Adipocyte (in vitro differentiated cells): ENCODE results near the gene ATP8B3.
A peak's percentile ranks its signal among the peaks of the same experiment; 100 is the strongest.

Source experiments
- DNase-seq: peaks from one replicate; pipeline ENCODE4 v3.0.0-alpha.2; 2015; ENCODE audit warnings: low read depth
- H3K27me3 ChIP-seq: replicated peaks from 2 replicates; pipeline ENCODE4 v1.7.0; 2013; ENCODE audit warnings: mild to moderate bottlenecking, low read length, moderate library complexity; ENCODE audit not compliant: control insufficient read depth, insufficient read depth
- H3K36me3 ChIP-seq: 2 replicates; pipeline ENCODE4 v1.7.0; 2013; ENCODE audit warnings: low read length, mild to moderate bottlenecking, moderate library complexity; ENCODE audit not compliant: control insufficient read depth, insufficient read depth, severe bottlenecking
- H3K4me1 ChIP-seq: 2 replicates; pipeline ENCODE4 v1.7.0; 2013; ENCODE audit warnings: mild to moderate bottlenecking, low read length, moderate library complexity; ENCODE audit not compliant: control insufficient read depth, insufficient read depth
- H3K4me3 ChIP-seq: 2 replicates; pipeline ENCODE4 v1.7.0; 2013; ENCODE audit warnings: mild to moderate bottlenecking, low read length, moderate library complexity
- H3K9ac ChIP-seq: 2 replicates; pipeline ENCODE4 v1.7.0; 2013; ENCODE audit warnings: mild to moderate bottlenecking, low read length, moderate library complexity
- H3K9me3 ChIP-seq: 2 replicates; pipeline ENCODE4 v1.7.0; 2013; ENCODE audit warnings: mild to moderate bottlenecking, low read length, moderate library complexity; ENCODE audit not compliant: control insufficient read depth

ATP8B3 gene

DNA sequence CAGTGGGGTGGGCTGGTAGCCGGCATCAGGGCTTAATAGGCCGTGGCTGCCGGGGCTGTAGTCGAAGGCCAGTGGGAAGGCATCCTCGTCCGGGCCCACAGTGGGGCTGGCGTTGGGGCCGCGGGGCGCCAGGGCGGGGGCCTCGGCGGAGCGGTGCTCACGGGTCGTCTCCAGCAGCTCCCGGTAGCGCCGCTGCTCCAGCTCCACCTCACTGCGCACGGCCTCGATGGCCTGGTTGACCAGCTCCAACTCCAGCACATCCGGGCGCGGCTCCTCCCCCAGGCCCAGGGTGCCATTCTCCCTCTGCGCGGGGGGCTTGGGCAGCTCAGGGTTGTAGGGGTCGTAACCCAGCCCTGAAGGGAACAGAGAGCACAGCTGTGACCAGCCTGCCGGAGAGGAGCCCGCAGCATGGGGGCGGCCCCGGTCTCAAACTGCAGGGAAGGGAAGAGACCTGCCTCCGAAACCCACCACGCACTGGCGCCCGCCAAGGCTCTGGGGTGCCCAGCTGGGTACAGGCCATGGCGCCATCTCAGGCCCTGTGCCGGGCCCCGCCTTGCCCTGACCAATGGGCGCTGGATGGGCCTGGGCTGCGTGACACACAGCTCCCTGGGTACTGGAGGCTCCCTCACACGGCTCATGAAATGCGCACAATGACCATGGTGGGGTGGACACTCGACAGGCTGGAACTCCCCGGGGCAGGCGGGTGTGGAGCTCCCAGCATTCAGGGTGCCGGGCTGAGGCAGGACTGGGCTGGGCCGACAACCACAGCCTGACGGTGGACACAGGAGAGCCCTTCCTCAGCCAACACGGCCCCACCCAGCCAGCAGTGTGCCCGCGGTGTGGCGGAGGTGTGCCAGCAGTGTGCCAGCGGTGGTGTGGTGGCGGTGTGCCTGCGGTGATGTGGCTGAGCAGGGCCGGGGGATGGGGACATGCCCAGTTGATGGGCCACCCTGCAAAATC is 16.5 kb upstream of the ATP8B3 start:
- Histone ChIP-seq H3K27me3 (no peaks in the 10 kb centered on the region), H3K9ac (no peak overlapping the region), H3K4me3 (no peak overlapping the region), H3K4me1 (peaks cover 4% of the 10 kb centered on the region), H3K9me3 (no peaks in the 10 kb centered on the region), H3K36me3 (peaks cover 18% of the 10 kb centered on the region)
- DNase-seq = no peak

DNA sequence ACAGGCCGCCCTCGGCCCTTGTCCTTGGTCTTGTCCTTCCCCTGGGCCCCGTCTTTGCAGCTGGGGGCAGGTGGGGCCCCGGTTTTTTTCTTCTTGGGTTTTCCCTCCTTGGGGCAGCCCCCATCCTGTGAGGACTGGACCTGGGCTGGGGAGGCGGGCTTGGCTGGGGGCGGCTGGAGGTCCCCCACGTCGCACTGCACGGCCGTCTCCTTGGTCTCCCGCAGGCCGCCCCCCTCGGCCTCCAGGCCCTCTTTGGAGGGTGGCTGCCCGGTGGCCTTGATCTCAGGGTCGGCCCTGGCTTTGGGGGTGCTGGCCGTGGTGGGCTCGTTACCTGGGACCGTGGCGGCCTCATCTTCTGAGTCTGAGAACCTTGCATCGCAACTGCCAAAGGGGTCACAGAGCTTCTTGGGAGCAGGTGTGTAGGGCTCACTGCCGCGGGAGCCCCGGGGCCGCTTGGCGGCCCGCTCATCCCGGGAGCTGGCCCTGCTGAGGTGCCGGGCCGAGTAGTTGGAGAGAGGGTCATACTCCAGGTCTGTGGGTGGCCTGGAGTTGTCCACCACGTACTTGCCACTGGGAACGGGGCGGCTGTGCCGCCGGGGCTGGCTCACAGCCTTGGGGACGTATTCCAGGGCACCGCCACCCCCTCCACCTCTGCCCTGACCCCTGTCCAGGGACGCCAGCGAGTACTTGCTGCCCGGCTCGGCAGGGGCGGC is 15.6 kb upstream of the ATP8B3 start:
- H3K27me3 ChIP-seq = no peaks in the 10 kb centered on the region
- H3K4me1 ChIP-seq = peaks cover 4% of the 10 kb centered on the region
- H3K9ac ChIP-seq = no peak overlapping the region
- DNase-seq = no peak
- H3K36me3 ChIP-seq = peaks cover 18% of the 10 kb centered on the region
- no peaks in the 10 kb centered on the region for H3K9me3 ChIP-seq
- H3K4me3 ChIP-seq = no peak overlapping the region

DNA sequence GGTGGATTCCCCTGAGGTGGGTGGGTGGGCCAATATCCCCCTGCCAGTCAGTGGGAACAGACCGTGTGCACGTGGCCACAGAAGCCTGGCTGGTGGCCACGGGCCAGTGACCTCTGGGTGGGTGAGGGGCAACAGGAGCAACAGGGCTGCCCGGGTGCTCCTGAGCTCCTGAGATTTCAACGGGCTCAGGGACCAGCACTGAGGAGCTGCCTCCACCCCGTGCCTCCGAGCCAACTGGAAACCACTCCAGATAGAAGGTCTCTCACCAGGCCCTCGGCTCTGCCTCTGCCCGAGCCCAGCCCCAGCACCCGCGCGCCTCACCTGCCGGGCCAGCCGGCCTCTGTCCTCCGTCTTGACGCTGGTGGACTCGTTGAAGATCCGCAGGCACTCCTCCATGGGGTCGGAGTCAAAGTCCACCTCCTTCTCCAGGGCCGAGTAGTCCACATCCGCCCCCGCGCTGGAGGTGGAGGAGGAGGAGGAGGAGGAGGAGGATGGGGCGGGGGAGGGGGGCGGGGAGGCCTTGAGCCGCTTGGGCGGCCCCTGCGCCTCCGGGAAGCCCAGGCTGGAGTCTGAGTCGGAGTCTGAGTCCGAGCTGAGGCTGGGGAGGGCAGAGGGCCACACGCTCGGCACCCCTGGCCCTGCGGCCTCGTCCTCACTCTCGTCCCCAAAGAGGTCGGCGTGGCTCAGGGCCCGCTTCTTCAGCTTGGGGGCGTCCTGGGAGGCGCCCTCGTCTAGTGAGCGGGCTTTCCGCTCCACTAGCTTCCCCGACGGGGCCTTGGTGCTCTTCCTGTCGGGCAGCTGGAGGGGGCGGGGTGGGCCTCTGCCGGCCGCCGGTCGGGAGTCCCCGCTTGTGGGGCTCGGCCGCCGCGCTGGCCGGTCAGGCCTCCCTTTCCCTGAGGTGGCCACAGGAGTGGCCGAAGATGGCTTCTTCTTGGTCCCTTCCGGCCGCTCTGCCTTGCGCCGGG is 14.8 kb upstream of the ATP8B3 start:
- Histone ChIP-seq H3K36me3 (peaks cover 20% of the 10 kb centered on the region), H3K9ac (no peak overlapping the region), H3K27me3 (no peaks in the 10 kb centered on the region), H3K9me3 (no peaks in the 10 kb centered on the region), H3K4me1 (peaks cover 4% of the 10 kb centered on the region), H3K4me3 (no peak overlapping the region)
- no peak for DNase-seq

DNA sequence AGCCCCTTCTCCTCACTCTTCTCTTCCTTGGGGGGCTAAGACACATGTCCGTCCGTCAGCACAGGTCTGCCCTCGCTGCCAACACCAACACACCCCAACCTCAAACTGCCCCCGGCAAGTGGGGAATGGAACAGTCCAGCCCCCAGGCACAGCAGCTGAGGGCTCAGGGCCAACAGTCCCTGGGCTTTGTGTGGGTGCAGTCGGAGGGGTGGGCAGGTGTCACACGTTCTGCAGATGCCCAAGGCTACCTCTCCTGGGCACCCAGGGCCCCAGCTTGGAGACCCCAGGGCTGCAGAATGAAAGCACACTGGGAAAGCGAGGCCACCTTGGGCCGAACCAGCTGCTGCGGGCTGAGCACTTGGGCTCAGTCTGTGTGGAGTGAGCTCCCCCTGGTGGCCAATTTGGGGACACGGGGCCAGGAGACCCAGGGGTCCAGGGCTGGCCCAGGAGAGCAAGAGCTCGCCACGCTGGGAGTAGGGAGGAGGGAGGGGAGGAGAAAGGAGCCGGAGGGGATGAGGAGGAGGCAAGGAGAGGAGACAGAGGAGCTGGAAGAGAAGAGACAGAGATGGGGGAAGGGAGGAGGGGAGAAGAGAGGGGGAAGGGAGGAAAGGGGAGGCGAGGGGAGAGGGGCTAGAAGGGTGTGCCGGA is 14.0 kb upstream of the ATP8B3 start:
- H3K36me3 ChIP-seq = peaks cover 24% of the 10 kb centered on the region
- peaks cover 4% of the 10 kb centered on the region for H3K4me1 ChIP-seq
- no peak overlapping the region for H3K4me3 ChIP-seq
- DNase-seq = peak; percentile 87
- H3K9me3 ChIP-seq = no peaks in the 10 kb centered on the region
- H3K27me3 ChIP-seq = no peaks in the 10 kb centered on the region
- H3K9ac ChIP-seq = no peak overlapping the region

DNA sequence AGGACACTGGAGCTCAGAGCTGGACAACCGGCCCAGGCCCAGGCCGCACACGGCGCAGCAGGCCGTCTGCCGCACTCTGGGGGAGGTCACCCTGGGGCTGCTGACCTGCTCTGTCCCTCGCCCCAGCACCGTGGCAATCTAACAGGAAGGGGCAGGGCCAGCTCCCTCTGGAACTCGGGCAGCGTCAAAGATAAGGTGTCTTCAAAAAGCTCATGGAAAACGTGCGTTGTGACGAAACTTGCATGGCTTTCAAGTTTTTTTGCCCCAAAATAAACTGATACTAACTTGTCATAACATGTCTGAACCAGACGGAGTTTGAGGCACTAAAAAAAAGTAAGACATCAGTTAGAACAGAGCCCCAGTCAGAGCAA is 12.2 kb upstream of the ATP8B3 start:
- DNase-seq = no peak
- peaks cover 31% of the 10 kb centered on the region for H3K36me3 ChIP-seq
- H3K9ac ChIP-seq = no peak overlapping the region
- no peaks in the 10 kb centered on the region for H3K9me3 ChIP-seq
- H3K4me1 ChIP-seq = peaks cover 4% of the 10 kb centered on the region
- H3K4me3 ChIP-seq = no peak overlapping the region
- H3K27me3 ChIP-seq = no peaks in the 10 kb centered on the region

DNA sequence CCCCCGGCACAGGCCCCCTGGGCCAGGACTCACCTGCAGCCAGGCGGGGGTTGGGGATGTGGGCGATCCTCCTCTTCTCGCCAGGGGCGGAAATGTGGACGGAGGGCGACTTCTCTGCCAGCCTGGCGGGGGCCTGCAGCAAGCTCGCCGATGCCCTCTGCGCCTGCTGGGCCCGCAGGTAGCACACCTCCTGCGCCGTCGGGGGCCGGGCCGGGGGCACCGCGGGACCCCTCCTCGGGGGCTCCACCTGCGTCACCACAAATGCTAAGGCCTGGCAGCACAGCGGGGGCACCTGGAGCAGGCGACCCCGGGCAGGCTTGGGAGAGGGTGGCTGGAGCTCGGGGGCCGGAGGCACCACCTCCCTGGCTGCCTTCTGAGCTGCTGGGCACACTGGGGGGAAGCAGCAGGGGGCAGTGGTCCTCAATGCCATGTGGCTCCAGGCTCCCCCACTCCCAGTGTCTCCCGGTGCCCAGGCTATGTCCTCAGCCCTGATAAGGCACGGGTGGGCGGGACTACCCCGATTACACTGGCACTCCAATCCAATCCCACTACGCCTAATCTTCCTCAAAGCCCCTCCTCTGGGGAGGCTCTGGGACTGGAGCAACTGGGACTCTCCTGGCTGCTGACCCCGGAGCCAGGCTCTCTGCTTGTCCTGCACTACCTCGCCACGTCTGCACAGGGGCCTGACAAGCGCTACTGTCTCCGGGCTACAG is 11.6 kb upstream of the ATP8B3 start:
- Histone ChIP-seq H3K36me3 (peaks cover 33% of the 10 kb centered on the region), H3K9me3 (no peaks in the 10 kb centered on the region), H3K4me3 (no peak overlapping the region), H3K9ac (no peak overlapping the region), H3K4me1 (peaks cover 4% of the 10 kb centered on the region), H3K27me3 (no peaks in the 10 kb centered on the region)
- no peak for DNase-seq

DNA sequence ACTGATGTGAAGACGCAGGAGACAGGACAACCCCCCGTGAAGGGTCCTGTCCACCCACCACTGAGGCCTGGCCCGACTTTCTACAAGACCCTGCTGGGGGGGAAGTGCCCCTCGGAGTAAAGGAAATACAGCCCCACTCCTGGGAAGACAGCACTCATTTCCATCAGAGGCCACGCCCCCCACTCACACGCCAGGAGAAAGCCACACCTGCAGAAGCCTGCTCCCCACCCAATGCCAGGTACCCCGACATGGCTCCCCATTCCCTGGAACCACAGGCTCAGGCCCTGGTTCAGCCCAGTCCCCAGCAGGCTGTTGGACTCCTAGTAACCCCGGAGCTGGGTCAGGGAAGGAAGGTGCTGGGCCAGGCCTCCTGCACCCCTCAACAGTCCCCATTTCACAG is 10.9 kb upstream of the ATP8B3 start:
- no peak overlapping the region for H3K4me3 ChIP-seq
- H3K36me3 ChIP-seq = peaks cover 40% of the 10 kb centered on the region
- H3K9ac ChIP-seq = no peak overlapping the region
- H3K4me1 ChIP-seq = peaks cover 4% of the 10 kb centered on the region
- no peaks in the 10 kb centered on the region for H3K27me3 ChIP-seq
- no peak for DNase-seq
- no peaks in the 10 kb centered on the region for H3K9me3 ChIP-seq

DNA sequence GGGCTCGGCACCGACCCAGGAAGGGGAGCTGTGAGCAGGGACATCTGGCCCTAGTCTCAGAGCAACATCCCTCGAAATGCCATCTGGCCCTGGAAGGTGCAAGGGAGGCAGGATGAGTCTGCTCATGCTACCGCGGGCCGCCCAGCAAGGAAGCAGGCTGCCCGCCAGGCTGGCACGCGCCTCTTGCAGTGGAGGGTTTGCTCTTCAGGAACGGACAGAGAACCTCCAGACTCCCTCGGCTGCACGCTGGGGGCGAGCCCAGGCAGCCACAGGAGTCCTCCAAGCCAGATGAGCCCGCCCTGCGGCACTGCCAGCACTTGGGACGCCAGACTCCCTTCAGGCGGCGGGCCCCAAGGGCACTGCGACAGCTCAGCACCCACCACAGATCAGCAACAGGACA is 10.1 kb upstream of the ATP8B3 start:
- no peak overlapping the region for H3K9ac ChIP-seq
- no peak overlapping the region for H3K4me3 ChIP-seq
- no peaks in the 10 kb centered on the region for H3K27me3 ChIP-seq
- peaks cover 43% of the 10 kb centered on the region for H3K36me3 ChIP-seq
- DNase-seq = no peak
- H3K9me3 ChIP-seq = no peaks in the 10 kb centered on the region
- H3K4me1 ChIP-seq = peaks cover 4% of the 10 kb centered on the region

DNA sequence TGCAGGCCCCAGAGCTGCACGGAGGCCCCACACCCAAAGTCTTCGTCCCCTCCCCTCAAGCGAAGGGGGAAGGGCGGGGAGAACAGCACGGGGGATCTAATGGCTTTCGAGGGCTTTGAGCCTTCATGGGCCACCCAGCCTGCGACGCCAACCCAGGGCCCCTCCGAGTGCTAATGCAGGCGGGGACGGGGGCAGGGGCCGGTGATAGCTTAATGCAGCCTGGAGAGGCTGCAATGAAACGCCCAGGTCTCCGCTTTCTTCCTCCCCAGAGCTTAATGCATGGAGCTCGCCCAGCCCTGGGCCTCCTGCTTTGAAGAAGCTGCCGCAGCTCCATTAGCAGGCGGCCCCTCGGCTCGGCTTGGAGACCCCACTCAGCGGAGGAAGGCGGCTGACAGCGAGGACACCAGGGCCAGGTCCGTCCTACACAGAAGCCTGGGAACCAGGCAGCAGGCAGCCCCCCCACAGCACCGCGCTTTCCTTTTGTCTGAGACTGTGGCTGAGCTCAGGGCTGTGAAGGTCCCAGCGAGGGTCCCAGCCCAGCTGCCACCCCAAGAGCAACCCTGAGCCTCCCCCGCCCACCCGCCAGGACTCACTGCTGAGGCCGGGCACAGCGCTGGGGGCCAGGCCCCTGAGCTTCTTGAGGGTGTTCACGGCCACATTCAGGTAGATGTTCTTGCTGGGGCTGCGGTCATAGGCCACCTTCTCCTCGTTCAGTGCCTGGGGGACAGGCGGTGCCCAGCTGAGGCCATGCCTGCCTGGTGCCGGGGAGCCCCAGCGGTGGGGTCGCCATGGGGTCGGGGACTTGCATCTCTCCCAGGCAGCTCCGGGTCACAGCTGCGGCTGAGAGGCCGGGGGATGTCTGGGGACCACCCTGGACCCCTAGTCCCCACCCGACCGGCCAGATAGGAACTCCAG is 7.5 kb upstream of the ATP8B3 start:
- no peak for DNase-seq
- Histone ChIP-seq H3K9ac (no peak overlapping the region), H3K4me3 (no peak overlapping the region), H3K36me3 (peaks cover 62% of the 10 kb centered on the region), H3K27me3 (no peaks in the 10 kb centered on the region), H3K4me1 (no peaks in the 10 kb centered on the region), H3K9me3 (no peaks in the 10 kb centered on the region)
